ENCODE results near the gene AUTS2.

The AUTS2 gene

DNA sequence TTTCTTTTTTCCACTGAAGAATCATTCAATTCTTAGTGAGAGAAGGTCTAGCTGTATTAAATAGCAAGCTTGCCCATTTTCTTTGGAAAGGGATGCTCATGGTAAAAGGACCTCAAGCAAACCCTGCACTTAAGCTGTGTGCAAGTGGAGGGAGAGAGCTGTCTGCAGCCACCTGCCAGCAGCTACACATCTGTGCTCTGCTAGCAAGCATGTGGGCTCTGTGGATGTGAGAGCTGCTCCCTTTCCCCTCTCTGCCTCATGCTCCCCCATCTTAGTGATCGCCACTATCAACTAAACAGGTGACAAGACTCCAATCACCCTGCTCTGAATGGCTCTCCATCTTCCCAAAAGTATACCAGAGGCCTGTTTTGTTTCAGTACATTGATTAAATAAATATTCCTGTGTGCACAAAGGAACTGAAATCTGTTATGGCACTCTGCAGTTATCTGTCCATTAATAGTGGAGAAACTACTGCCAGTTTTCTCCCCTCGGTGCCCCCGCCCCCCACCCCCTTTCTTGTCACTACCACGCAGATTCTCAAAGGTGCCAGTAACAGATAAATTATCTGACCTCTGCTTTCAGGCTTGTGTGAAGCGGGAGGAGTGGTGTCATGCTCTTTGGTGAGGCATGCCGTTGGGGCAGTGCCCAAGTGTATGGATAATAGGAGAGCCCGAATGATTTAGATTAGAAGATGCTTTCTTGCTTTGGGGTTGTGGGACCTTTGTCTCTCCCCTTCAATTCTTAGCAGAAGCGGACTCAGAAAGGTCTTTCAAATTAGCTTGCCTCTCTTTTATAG is 26.4 kb downstream of the AUTS2 start:
- DNase-seq: no peak

DNA sequence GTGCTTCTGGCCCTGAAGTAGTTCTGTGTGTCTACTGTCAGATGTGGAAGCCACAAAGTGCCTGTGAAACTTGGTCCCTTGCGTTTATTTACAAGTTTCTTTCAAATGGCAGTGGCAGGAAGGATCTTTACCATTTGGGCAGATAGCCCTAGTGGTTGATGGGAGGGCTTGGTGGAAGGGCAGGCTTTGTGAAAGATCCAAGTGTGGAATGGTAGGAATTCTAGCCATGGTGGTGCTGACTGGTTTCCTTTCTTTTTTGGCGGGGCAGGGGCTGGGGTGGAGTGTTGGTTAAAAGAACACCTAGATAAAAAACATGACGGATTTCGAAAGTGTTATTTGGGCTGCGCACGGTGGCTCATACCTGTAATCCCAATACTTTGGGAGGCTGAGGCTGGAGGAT is 27.0 kb downstream of the AUTS2 start:
- DNase-seq: no peak

- DNase-seq: no peak
These were observed 27.5 kb downstream of the AUTS2 start for GRCh38 chr7:69625798-69626197.

DNA sequence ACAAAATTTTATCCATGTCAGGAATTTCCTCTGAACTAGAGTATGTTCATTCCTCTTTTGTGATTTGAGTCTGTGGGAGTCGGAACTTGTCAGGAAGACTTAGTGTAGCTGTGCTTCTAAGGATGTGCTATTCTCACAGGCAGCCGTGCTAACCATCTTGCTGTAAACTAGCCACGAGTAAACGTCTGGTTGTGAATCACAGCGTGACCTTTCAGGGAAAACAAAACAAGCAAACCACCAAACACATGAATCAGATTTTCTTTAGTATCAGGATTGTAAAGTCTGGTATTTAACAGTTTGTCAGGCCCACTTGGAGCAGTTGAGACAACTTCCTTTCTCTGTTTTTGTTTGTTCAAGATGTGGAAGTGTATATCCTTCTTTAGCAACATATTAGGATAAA is 32.0 kb downstream of the AUTS2 start:
- DNase-seq: no peak

GRCh38 chr7:69631131-69631530 is 32.9 kb downstream of the AUTS2 start:
- no peak for DNase-seq

DNA sequence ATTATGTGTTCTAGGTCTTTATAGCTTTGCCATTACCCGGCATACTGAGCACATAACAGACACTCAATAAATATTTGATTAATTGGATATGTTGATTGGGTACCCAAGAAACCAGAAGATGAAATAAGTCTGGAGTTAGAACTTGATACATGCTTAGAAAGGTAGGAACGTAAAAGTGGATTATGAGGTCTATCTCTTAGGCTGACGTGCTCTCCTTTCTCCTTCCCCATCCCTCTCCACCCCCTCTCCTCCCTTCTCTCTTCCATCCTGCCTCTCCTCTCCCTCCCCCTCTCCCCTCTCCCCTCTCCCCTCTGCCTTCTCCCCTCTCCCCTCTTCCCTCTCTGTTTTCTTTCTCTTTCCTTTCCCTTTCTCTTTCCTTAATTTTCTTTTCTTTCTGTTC is 34.0 kb downstream of the AUTS2 start:
- DNase-seq: no peak

DNA sequence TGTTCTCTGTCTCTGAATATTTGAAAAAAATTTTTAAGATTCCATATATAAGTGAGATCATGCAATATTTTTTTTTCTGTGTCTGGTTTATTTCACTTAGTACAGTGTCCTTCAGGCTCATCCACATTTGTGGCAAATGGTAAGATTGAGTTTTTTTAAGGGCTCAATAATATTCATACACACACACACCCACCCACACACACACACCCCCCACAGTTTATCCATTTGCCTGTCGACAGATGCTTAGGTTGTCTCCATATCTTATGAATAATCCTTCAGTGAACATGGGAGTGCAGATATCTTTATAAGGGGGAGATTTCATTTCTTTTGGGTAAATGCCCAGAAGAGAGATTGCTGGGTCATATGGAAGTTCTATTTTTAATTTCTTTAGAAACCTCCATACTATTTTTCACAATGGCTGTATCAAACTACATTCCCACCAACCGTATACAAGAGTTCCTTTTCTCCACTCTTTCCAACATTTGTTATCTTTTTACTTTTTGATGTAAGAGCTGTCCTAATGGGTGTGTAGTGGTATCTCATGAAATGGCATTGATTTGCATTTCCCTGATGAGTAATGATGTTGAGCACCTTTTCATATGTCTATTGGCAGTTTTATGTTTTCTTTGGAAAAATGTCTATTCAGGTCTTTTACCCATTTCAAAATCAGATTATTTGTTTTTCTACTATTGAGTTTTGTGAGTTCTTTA is 35.0 kb downstream of the AUTS2 start:
- DNase-seq: no peak

- peak in 1 of 14 donors; percentile 10 for DNase-seq
These were observed 37.4 kb downstream of the AUTS2 start for GRCh38 chr7:69635555-69636185.

- DNase-seq: no peak
These were observed 40.4 kb downstream of the AUTS2 start for GRCh38 chr7:69638674-69639073.

- no peak for DNase-seq
These were observed 41.9 kb downstream of the AUTS2 start for GRCh38 chr7:69640216-69640615.

GRCh38 chr7:69640925-69641594 is 42.8 kb downstream of the AUTS2 start:
- DNase-seq: no peak

DNA sequence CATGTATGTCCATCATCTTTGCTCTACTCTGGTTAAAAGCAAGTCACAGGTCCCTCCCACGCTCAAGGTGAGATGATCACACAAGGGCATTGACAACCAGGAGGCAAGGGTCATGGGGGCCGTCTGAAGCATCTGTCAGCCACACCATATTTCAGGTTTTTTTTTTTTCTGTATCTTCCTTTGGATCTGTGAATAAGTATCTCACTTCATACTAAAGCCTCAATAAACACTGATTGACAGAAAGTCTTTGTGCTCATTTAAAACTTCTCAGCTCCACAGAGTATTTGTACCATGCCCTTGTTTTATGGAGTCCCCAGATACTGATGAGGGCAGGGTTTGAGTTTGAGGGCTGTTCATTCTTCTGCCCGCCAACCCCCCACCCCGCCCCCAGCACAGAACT is 45.0 kb downstream of the AUTS2 start:
- DNase-seq: no peak

DNA sequence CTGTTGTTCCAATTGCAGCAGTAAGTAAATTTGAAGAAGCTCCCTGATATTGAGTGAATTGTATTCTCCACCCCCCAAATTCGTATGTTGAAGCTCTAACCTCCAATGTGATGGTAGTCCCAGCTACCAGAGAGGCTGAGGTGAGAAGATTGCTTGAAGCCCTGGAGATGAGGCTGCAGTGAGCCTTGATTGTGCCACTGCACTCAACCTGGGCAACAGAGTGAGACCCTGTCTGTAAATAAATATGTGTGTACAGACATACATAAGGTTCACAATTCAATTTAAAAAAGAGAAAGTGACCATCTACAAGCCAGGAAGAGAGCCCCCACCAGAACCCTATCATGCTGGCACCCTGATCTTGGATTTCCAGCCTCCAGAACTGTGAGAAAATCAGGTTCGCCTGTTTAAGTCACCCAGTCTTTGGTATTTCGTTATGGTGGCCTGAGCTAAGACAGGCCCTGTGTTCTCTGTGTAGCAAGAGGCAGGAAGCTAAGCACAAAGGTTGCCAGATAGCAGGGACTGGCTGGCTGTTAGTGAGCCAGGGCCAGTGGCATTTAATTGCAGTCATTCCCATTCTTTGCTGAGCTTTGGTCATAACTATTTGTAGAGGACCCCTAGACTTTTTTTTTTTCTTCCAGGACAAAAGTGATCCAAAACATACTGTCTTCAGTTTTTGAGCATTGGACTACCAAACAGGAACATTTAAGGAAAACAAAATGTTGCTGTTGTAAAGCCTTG is 45.6 kb downstream of the AUTS2 start:
- no peak for DNase-seq

DNA sequence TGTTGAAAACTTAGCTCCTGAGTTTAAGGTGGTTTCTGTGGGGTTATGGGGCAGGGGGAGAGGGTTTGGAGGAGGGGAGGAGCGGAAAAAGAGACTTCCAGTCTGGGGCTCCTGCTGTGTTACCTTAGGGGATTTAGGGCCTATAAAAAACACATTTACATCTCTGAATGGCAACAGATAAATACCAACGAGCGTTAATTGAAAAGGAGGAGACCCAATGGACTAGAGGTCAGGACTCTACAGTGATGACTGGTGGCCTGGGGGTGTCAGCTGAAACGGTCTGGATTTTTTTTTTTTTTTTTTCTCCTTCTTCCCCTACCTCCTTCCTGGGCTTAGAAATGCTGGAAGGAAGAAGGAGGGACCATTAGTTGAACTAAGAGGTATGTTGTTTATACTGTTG is 47.4 kb downstream of the AUTS2 start:
- DNase-seq: no peak

DNA sequence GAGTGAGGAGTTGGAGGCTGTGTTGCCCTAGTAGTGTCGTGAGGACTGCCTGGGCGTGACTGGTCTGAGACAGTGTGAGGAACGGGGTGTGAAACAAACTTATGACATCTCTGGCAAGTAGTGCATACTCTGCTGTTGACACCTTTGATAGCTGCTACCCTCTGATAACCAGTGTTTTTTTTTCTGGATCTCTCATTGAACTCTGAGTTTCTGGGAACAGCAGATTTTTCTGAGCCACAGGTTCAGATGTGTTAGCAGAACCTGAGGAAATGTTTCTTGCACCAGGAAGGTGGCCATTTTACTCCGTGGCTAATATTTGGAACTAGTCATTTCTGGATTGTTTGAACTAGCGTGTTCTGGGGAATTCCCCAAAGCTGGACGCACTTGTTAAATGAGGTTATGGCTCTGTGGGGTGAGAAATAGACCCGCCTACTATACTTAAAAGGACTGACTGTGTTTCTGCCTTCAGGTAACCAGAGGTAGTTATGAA is 52.9 kb downstream of the AUTS2 start:
- no peak for DNase-seq

GRCh38 chr7:69652947-69653701 is 54.8 kb downstream of the AUTS2 start:
- DNase-seq: no peak

GRCh38 chr7:69653806-69654205 is 55.5 kb downstream of the AUTS2 start:
- no peak for DNase-seq

- DNase-seq: no peak
These were observed 56.1 kb downstream of the AUTS2 start for GRCh38 chr7:69654381-69654780.

- no peak for DNase-seq
These were observed 56.8 kb downstream of the AUTS2 start for GRCh38 chr7:69654849-69655707.

DNA sequence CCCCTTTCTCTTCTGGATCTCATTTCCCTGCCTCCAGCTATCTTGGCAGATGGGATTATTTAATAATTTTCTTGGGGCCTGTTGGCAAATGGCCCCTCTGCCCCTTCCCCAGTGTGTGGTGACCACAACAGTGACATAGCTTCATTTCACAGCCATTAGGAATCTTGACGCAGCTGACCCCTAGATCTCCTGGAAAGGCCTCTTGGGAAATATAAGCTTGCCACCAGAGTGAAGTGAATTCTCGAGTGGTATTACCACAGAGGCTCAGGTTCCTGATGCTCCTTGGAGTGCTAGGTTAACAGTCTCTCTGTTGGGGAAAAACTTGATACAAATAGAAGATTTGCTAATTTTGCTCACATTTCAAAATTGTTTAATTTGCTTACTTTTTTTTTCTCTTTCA is 57.8 kb downstream of the AUTS2 start:
- DNase-seq: no peak
